ENCODE measurements around the gene XRN1. TPM values are rescaled to one million over a fixed set of nuclear protein-coding genes. Genes with fewer than 3 reads are reported as not detected.

The XRN1 gene
- total and polyA plus RNA-seq, 2 donors (not counting 1 experiment from before 2014, with no cell fraction given): 6.3 to 91.8 TPM

DNA sequence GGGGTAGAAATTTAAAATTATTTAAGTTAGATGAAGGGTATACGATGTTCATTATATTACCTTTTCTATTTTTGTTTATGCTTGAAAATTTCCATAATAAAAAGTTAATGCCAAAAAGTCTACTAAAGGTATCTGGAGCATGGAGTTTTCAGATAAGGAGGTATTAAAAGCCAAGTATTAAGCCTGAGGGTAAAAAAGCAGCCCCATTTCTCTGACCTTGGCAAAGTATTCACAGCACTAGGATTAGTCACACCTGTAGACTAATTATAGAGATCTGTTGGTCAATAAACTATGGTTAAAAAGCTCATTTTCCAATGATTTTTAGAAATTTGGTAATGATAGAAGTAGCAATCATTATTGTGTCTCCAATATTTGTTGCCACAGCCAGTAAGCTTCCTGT is 23.1 kb downstream of the XRN1 start:
- no peaks in the 10 kb centered on the region for H3K27me3 Mint-ChIP-seq
- H2AFZ ChIP-seq (ENCODE audit: insufficient read depth, low read depth, low read length, poor library complexity, severe bottlenecking): no peak overlapping the region
- POLR2A ChIA-PET: no interaction called here
- H3K4me1 Mint-ChIP-seq: no peaks in the 10 kb centered on the region
- H3K9me3 Mint-ChIP-seq (ENCODE audit: insufficient read depth): no peaks in the 10 kb centered on the region
- no peaks in the 10 kb centered on the region for H3K79me2 ChIP-seq (ENCODE audit: control insufficient read depth, insufficient read depth, low read length)
- H3K36me3 ChIP-seq (replicated peaks in 1 of 2; ENCODE audit: control extremely low read depth in 1 of 2, control insufficient read depth in 1 of 2, extremely low read depth in 1 of 2, insufficient read depth in 2 of 2, low read length in 1 of 2): peaks cover 13 to 50% of the 10 kb centered on the region in 2 experiments
- WGBS (ENCODE audit: insufficient coverage): no CpG with 5 or more reads among the region's 1 CpG
- H3K27ac Mint-ChIP-seq: no peak overlapping the region
- DNase-seq (no peak), ATAC-seq (ENCODE audit: low read depth) (no peak)
- intact Hi-C loops (cut with micrococcal nuclease): no loop called here
- H3K4me1 ChIP-seq (ENCODE audit: control insufficient read depth in 2 of 2, insufficient read depth in 2 of 2, low read length in 2 of 2): no peaks in the 10 kb centered on the region
- H3K4me3 Mint-ChIP-seq: no peak overlapping the region
- no peak overlapping the region for H3K27ac ChIP-seq (ENCODE audit: low read length in 2 of 2)
- H3K9ac ChIP-seq (ENCODE audit: low read length): no peak overlapping the region
- no peak overlapping the region for H3K4me2 ChIP-seq (replicated peaks; ENCODE audit: low read depth, low read length, poor library complexity, severe bottlenecking)
- H3K27me3 ChIP-seq (replicated peaks in 1 of 4; ENCODE audit: control extremely low read depth in 1 of 4, control insufficient read depth in 3 of 4, insufficient read depth in 4 of 4, low read length in 3 of 4): no peaks in the 10 kb centered on the region
- no peak for TF ChIP-seq EZH2 (IDR thresholded peaks at IDR 0.05; ENCODE audit: borderline replicate concordance, insufficient read depth, low read depth, low read length, poor library complexity, severe bottlenecking)
- TF ChIP-seq, protein P1, sequence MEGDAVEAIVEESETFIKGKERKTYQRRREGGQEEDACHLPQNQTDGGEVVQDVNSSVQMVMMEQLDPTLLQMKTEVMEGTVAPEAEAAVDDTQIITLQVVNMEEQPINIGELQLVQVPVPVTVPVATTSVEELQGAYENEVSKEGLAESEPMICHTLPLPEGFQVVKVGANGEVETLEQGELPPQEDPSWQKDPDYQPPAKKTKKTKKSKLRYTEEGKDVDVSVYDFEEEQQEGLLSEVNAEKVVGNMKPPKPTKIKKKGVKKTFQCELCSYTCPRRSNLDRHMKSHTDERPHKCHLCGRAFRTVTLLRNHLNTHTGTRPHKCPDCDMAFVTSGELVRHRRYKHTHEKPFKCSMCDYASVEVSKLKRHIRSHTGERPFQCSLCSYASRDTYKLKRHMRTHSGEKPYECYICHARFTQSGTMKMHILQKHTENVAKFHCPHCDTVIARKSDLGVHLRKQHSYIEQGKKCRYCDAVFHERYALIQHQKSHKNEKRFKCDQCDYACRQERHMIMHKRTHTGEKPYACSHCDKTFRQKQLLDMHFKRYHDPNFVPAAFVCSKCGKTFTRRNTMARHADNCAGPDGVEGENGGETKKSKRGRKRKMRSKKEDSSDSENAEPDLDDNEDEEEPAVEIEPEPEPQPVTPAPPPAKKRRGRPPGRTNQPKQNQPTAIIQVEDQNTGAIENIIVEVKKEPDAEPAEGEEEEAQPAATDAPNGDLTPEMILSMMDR (IDR thresholded peaks at IDR 0.05): no peak
- H3K4me3 ChIP-seq (ENCODE audit: control extremely low read depth in 1 of 5, extremely low read depth in 1 of 5, insufficient read depth in 1 of 5, low read depth in 2 of 5, low read length in 4 of 5): no peak overlapping the region
- no peaks in the 10 kb centered on the region for H4K20me1 ChIP-seq (ENCODE audit: control insufficient read depth, insufficient read depth, low read length, poor library complexity, severe bottlenecking)
- H3K9me3 ChIP-seq (ENCODE audit: control extremely low read depth in 1 of 3, control insufficient read depth in 2 of 3, insufficient read depth in 1 of 3, low read length in 2 of 3): peaks cover 0 to 1% (median 0%) of the 10 kb centered on the region in 3 donors
- CTCF ChIA-PET: no interaction called here

DNA sequence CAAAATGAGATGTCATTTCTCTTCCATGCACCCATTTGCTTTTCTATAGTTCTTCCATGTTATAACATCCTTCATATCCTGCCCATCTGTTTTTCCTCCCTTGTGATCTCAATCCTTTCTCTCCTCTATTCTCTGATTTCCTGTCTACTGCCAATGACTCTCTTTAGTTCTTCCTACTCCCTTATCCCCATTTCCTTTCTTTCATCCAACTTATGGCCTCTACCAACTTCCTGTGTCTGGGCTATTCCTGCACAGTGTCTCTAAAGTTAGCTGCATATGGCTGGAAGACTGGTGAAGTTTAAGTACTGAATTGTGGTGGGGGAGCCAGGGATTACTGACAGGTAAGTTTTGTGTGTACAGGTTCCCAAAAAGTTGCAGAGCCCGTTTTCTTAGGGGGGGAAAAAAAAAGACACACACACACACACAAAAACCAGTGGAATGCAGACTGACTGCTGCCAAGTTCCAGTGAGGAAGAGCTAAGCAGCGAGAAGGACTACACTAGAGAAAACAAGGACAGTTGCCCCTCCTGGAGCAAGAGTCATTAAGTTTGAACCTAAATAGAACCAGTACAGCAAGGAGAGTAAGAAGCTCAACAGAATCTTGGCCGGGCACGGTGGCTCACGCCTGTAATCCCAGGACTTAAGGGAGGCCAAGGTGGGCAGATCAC is 28.8 kb downstream of the XRN1 start:
- Mint-ChIP-seq H3K27me3 (no peaks in the 10 kb centered on the region), H3K27ac (no peak overlapping the region), H3K4me1 (no peaks in the 10 kb centered on the region), H3K9me3 (ENCODE audit: insufficient read depth) (no peaks in the 10 kb centered on the region), H3K4me3 (no peak overlapping the region)
- intact Hi-C loops (cut with micrococcal nuclease): no loop called here
- H3K4me1 ChIP-seq (ENCODE audit: control insufficient read depth in 2 of 2, insufficient read depth in 2 of 2, low read length in 2 of 2): no peaks in the 10 kb centered on the region
- H2AFZ ChIP-seq (ENCODE audit: insufficient read depth, low read depth, low read length, poor library complexity, severe bottlenecking): no peak overlapping the region
- no peaks in the 10 kb centered on the region for H3K9me3 ChIP-seq (ENCODE audit: control extremely low read depth in 1 of 3, control insufficient read depth in 2 of 3, insufficient read depth in 1 of 3, low read length in 2 of 3)
- WGBS (ENCODE audit: insufficient coverage): 95% methylated on average over 4 of the region's 5 CpGs
- DNase-seq (no peak), ATAC-seq (ENCODE audit: low read depth) (no peak)
- H3K36me3 ChIP-seq (replicated peaks in 1 of 2; ENCODE audit: control extremely low read depth in 1 of 2, control insufficient read depth in 1 of 2, extremely low read depth in 1 of 2, insufficient read depth in 2 of 2, low read length in 1 of 2): peaks cover 10 to 64% of the 10 kb centered on the region in 2 experiments
- ChIA-PET POLR2A (no interaction called here), CTCF (no interaction called here)
- no peak overlapping the region for H3K9ac ChIP-seq (ENCODE audit: low read length)
- no peak for TF ChIP-seq EZH2 (IDR thresholded peaks at IDR 0.05; ENCODE audit: borderline replicate concordance, insufficient read depth, low read depth, low read length, poor library complexity, severe bottlenecking)
- TF ChIP-seq, protein P1 (IDR thresholded peaks at IDR 0.05): no peak
- no peaks in the 10 kb centered on the region for H4K20me1 ChIP-seq (ENCODE audit: control insufficient read depth, insufficient read depth, low read length, poor library complexity, severe bottlenecking)
- no peaks in the 10 kb centered on the region for H3K79me2 ChIP-seq (ENCODE audit: control insufficient read depth, insufficient read depth, low read length)
- no peak overlapping the region for H3K27ac ChIP-seq (ENCODE audit: low read length in 2 of 2)
- H3K27me3 ChIP-seq (replicated peaks in 1 of 4; ENCODE audit: control extremely low read depth in 1 of 4, control insufficient read depth in 3 of 4, insufficient read depth in 4 of 4, low read length in 3 of 4): no peaks in the 10 kb centered on the region
- no peak overlapping the region for H3K4me2 ChIP-seq (replicated peaks; ENCODE audit: low read depth, low read length, poor library complexity, severe bottlenecking)
- no peak overlapping the region for H3K4me3 ChIP-seq (ENCODE audit: control extremely low read depth in 1 of 5, extremely low read depth in 1 of 5, insufficient read depth in 1 of 5, low read depth in 2 of 5, low read length in 4 of 5)
